Mononuclear cell (primary cell): Measurements from ENCODE around the gene MAST4. TPM values are rescaled to one million over a fixed set of nuclear protein-coding genes. Genes with fewer than 3 reads are reported as not detected.

Experiments used
- H3K27me3 ChIP-seq: 2 replicates; pipeline ENCODE4 v1.6.0; 2011; ENCODE audit warnings: low read length, control low read depth; ENCODE audit not compliant: insufficient read depth
- H3K4me1 ChIP-seq: 2 replicates; pipeline ENCODE4 v1.5.1; 2011; ENCODE audit warnings: mild to moderate bottlenecking, low read length, control low read depth; ENCODE audit not compliant: insufficient read depth
- H3K4me3 ChIP-seq: 2 replicates; pipeline ENCODE4 v1.5.1; 2011; ENCODE audit warnings: mild to moderate bottlenecking, low read length, moderate library complexity
- H3K9me3 ChIP-seq: 2 replicates; pipeline ENCODE4 v1.5.1; 2011; ENCODE audit warnings: low read depth, mild to moderate bottlenecking, control low read depth, low read length
- total RNA-seq: library from RNA; depleted of rRNA; stranded (reverse); fragments of >200 nt; gene quantifications from one replicate; pipeline ENCODE4 v1.2.3, GENCODE V29; 2012

Gene MAST4
- total RNA-seq, 1 donor: 8.4 TPM

- no peaks in the 10 kb centered on the region for H3K27me3 ChIP-seq
- H3K4me3 ChIP-seq: no peak overlapping the region
- no peaks in the 10 kb centered on the region for H3K9me3 ChIP-seq
- H3K4me1 ChIP-seq: peaks cover 12% of the 10 kb centered on the region
Observed at GRCh38 chr5:67033880-67034651, 437.9 kb downstream of the MAST4 start.

GRCh38 chr5:67035098-67035740 lies 439.0 kb downstream of the MAST4 start:
- no peaks in the 10 kb centered on the region for H3K27me3 ChIP-seq

GRCh38 chr5:67037171-67037570 lies 441.0 kb downstream of the MAST4 start:
- Histone ChIP-seq H3K27me3 (no peaks in the 10 kb centered on the region), H3K4me3 (no peak overlapping the region), H3K4me1 (peaks cover 12% of the 10 kb centered on the region), H3K9me3 (no peaks in the 10 kb centered on the region)

More at GRCh38 chr5:67035098-67035740, 439.0 kb downstream of the MAST4 start:
- Histone ChIP-seq H3K4me3 (no peak overlapping the region), H3K4me1 (peaks cover 12% of the 10 kb centered on the region), H3K9me3 (no peaks in the 10 kb centered on the region)

GRCh38 chr5:67038817-67039603 lies 442.8 kb downstream of the MAST4 start:
- Histone ChIP-seq H3K27me3 (no peaks in the 10 kb centered on the region), H3K9me3 (no peaks in the 10 kb centered on the region), H3K4me1 (peaks cover 5% of the 10 kb centered on the region), H3K4me3 (no peak overlapping the region)

- Histone ChIP-seq H3K9me3 (no peaks in the 10 kb centered on the region), H3K27me3 (no peaks in the 10 kb centered on the region), H3K4me3 (no peak overlapping the region), H3K4me1 (no peaks in the 10 kb centered on the region)
Observed at GRCh38 chr5:67042176-67043003, 446.2 kb downstream of the MAST4 start.

- H3K4me1 ChIP-seq: no peaks in the 10 kb centered on the region
- H3K9me3 ChIP-seq: no peaks in the 10 kb centered on the region
- H3K4me3 ChIP-seq: no peak overlapping the region
- no peaks in the 10 kb centered on the region for H3K27me3 ChIP-seq
Observed at GRCh38 chr5:67043796-67044511, 447.8 kb downstream of the MAST4 start.

- Histone ChIP-seq H3K4me3 (no peak overlapping the region), H3K27me3 (no peaks in the 10 kb centered on the region), H3K4me1 (no peaks in the 10 kb centered on the region), H3K9me3 (no peaks in the 10 kb centered on the region)
Observed at GRCh38 chr5:67045816-67046740, 449.9 kb downstream of the MAST4 start.

- H3K27me3 ChIP-seq: no peaks in the 10 kb centered on the region
- no peak overlapping the region for H3K4me3 ChIP-seq
- H3K9me3 ChIP-seq: no peaks in the 10 kb centered on the region
- H3K4me1 ChIP-seq: no peaks in the 10 kb centered on the region
Observed at GRCh38 chr5:67047160-67047559, 451.0 kb downstream of the MAST4 start.

- Histone ChIP-seq H3K27me3 (no peaks in the 10 kb centered on the region), H3K4me3 (no peak overlapping the region), H3K4me1 (no peaks in the 10 kb centered on the region), H3K9me3 (no peaks in the 10 kb centered on the region)
Observed at GRCh38 chr5:67047616-67048015, 451.4 kb downstream of the MAST4 start.

GRCh38 chr5:67050125-67050524 lies 453.9 kb downstream of the MAST4 start:
- Histone ChIP-seq H3K27me3 (no peaks in the 10 kb centered on the region), H3K4me1 (no peaks in the 10 kb centered on the region), H3K9me3 (no peaks in the 10 kb centered on the region), H3K4me3 (no peak overlapping the region)

- Histone ChIP-seq H3K4me3 (no peak overlapping the region), H3K9me3 (no peaks in the 10 kb centered on the region), H3K27me3 (no peaks in the 10 kb centered on the region), H3K4me1 (no peaks in the 10 kb centered on the region)
Observed at GRCh38 chr5:67050635-67051034, 454.4 kb downstream of the MAST4 start.

- Histone ChIP-seq H3K9me3 (no peaks in the 10 kb centered on the region), H3K27me3 (no peaks in the 10 kb centered on the region), H3K4me1 (no peaks in the 10 kb centered on the region), H3K4me3 (no peak overlapping the region)
Observed at GRCh38 chr5:67051164-67051563, 455.0 kb downstream of the MAST4 start.

- Histone ChIP-seq H3K4me1 (no peaks in the 10 kb centered on the region), H3K27me3 (no peaks in the 10 kb centered on the region), H3K4me3 (no peak overlapping the region), H3K9me3 (no peaks in the 10 kb centered on the region)
Observed at GRCh38 chr5:67052034-67052433, 455.8 kb downstream of the MAST4 start.
